T follicular helper cell (primary cell): Measurements from ENCODE around the gene LRRFIP1.
"Not testable (repeated sequence)": the region's sequence is repeated elsewhere in the genome, so short reads cannot be mapped to it uniquely, and the experiment has no call there.

ENCODE experiments used
- DNase-seq: peaks from one replicate; pipeline ENCODE4 v3.0.0-alpha.2; 2020; ENCODE audit warnings: low read depth

The LRRFIP1 gene

GRCh38 chr2:237597196-237598145, 29.9 kb upstream of the LRRFIP1 start:
- no peak for DNase-seq

- no peak for DNase-seq
These were observed 28.7 kb upstream of the LRRFIP1 start for GRCh38 chr2:237598468-237599208.

GRCh38 chr2:237599465-237600110, 27.8 kb upstream of the LRRFIP1 start:
- no peak for DNase-seq

GRCh38 chr2:237600205-237600846, 27.1 kb upstream of the LRRFIP1 start:
- DNase-seq: no peak

GRCh38 chr2:237601453-237602116, 25.8 kb upstream of the LRRFIP1 start:
- no peak for DNase-seq

GRCh38 chr2:237602409-237602808, 25.0 kb upstream of the LRRFIP1 start:
- DNase-seq: no peak

GRCh38 chr2:237603049-237603717, 24.2 kb upstream of the LRRFIP1 start:
- no peak for DNase-seq

- DNase-seq: peak; percentile 54
These were observed 23.5 kb upstream of the LRRFIP1 start for GRCh38 chr2:237603718-237604362.

GRCh38 chr2:237604391-237604790, 23.0 kb upstream of the LRRFIP1 start:
- no peak for DNase-seq

- no peak for DNase-seq
These were observed 22.4 kb upstream of the LRRFIP1 start for GRCh38 chr2:237604960-237605359.

GRCh38 chr2:237606522-237606921, 20.9 kb upstream of the LRRFIP1 start:
- DNase-seq: not testable (repeated sequence)

GRCh38 chr2:237612527-237613357, 14.6 kb upstream of the LRRFIP1 start:
- no peak for DNase-seq

- DNase-seq: no peak
These were observed 13.7 kb upstream of the LRRFIP1 start for GRCh38 chr2:237613679-237614078.

- no peak for DNase-seq
These were observed 13.2 kb upstream of the LRRFIP1 start for GRCh38 chr2:237614151-237614720.

GRCh38 chr2:237615631-237616249, 11.6 kb upstream of the LRRFIP1 start:
- no peak for DNase-seq

GRCh38 chr2:237616373-237616733, 11.0 kb upstream of the LRRFIP1 start:
- no peak for DNase-seq

GRCh38 chr2:237616734-237617586, 10.4 kb upstream of the LRRFIP1 start:
- no peak for DNase-seq

GRCh38 chr2:237617587-237617982, 9.8 kb upstream of the LRRFIP1 start:
- no peak for DNase-seq
